K562 (cell line): ENCODE results near the gene PLAAT5. TPM values are rescaled to one million over a fixed set of nuclear protein-coding genes. Genes with fewer than 3 reads are reported as not detected.

Experiments used
- ATAC-seq: fragments of 200-7000 bp; cut with Tn5 transposase; 3 replicates; pipeline ENCODE4 v1.9.1; 2020; ENCODE audit warnings: moderate library complexity
- BruUV-seq: library from RNA; stranded (reverse); fragments of 400-500 nt; replicated peaks from 2 replicates; lab custom pipeline; 2021; lab: Mats Ljungman, UMichigan
- CTCF ChIA-PET: fragments of 300-600 bp; formaldehyde crosslinking; extraction: SDS; loops from one replicate; lab custom pipeline; 2021; ENCODE audit warnings: low intra/inter-chr PET ratio; lab: Yijun Ruan, JAX
- POLR2A ChIA-PET: fragments of 300-600, 350-650 bp; sonication (Branson Sonifier 250); formaldehyde crosslinking; extraction: SDS; loops from one replicate; lab custom pipeline; 2021; ENCODE audit warnings: antibody characterized with exemption, inconsistent platforms; lab: Yijun Ruan, JAX
- DNase-seq, 4 experiments: peaks; one replicate each; pipeline versions ENCODE4 v3.0.0 to v3.0.0-alpha.2; 2011 to 2018; ENCODE audit warnings: low spot score in 3 of 4, mixed read lengths in 3 of 4; ENCODE audit errors: extremely low read depth in 1 of 4
- FAIRE-seq: peaks from 2 replicates; lab custom pipeline; 2011; peaks lifted over from hg19 to GRCh38; lab: Jason Lieb, UNC
- H2AFZ ChIP-seq: 2 replicates; pipeline ENCODE4 v1.6.0; 2011; ENCODE audit warnings: low read depth, low read length, control low read depth, inconsistent platforms
- H3K27ac ChIP-seq: fragments of 200-600 bp; 3 replicates; pipeline ENCODE4 v1.8.0; 2011; ENCODE audit warnings: low read depth, mild to moderate bottlenecking, control low read depth, inconsistent platforms, low read length, moderate library complexity, mixed read lengths; ENCODE audit errors: extremely low read depth
- H3K27me3 ChIP-seq, 2 experiments: fragments of 300-600 bp in 1 of 2; 2 replicates in 1 of 2; 3 replicates in 1 of 2; pipeline versions ENCODE4 v1.6.0 to v1.8.0; 2011; ENCODE audit warnings: inconsistent platforms in 2 of 2, low read length in 2 of 2, mild to moderate bottlenecking in 1 of 2, mixed read lengths in 1 of 2, moderate library complexity in 1 of 2; ENCODE audit not compliant: control insufficient read depth in 2 of 2, insufficient read depth in 2 of 2
- H3K36me3 ChIP-seq: fragments of 300-600 bp; 3 replicates; pipeline ENCODE4 v1.8.0; 2011; ENCODE audit warnings: mild to moderate bottlenecking, low read length, inconsistent platforms; ENCODE audit not compliant: control insufficient read depth, insufficient read depth
- H3K4me1 ChIP-seq, 2 experiments: fragments of 200-600 bp in 1 of 2; replicated peaks in 1 of 2; 2 replicates in 1 of 2; 3 replicates in 1 of 2; pipeline versions ENCODE4 v1.5.1 to v1.8.0; 2011; ENCODE audit warnings: inconsistent platforms in 2 of 2, low read length in 2 of 2, mild to moderate bottlenecking in 1 of 2, mixed read lengths in 1 of 2, moderate library complexity in 1 of 2; ENCODE audit not compliant: control insufficient read depth in 2 of 2, insufficient read depth in 2 of 2
- H3K4me2 ChIP-seq: 2 replicates; pipeline ENCODE4 v1.6.1; 2011; ENCODE audit warnings: low read length, control low read depth, inconsistent platforms, mixed read lengths; ENCODE audit not compliant: insufficient read depth
- H3K4me3 ChIP-seq: fragments of 200-600 bp; sonication (generic), shearing (Covaris generic); 2 replicates; pipeline ENCODE4 v1.5.1; 2016; ENCODE audit warnings: control low read depth, inconsistent platforms
- H3K79me2 ChIP-seq: fragments of 200-600 bp; 3 replicates; pipeline ENCODE4 v1.8.0; 2011; ENCODE audit warnings: low read length, inconsistent platforms; ENCODE audit not compliant: control insufficient read depth, insufficient read depth
- H3K9ac ChIP-seq, 2 experiments: 2 replicates each; pipeline versions ENCODE4 v1.6.0 to v1.6.1; 2011; ENCODE audit warnings: low read depth in 2 of 2, low read length in 2 of 2, control low read depth in 1 of 2, inconsistent platforms in 1 of 2, mild to moderate bottlenecking in 1 of 2, mixed read lengths in 1 of 2; ENCODE audit not compliant: insufficient read depth in 1 of 2
- H3K9me1 ChIP-seq: one replicate; pipeline ENCODE4 v1.6.0; 2011; ENCODE audit warnings: inconsistent platforms, mild to moderate bottlenecking, low read length, moderate library complexity; ENCODE audit not compliant: control insufficient read depth, insufficient read depth
- H3K9me3 ChIP-seq: replicated peaks from 2 replicates; pipeline ENCODE4 v1.5.1; 2011; ENCODE audit warnings: low read depth, low read length, inconsistent platforms; ENCODE audit not compliant: control insufficient read depth, insufficient read depth
- H4K20me1 ChIP-seq: replicated peaks from 2 replicates; pipeline ENCODE4 v1.6.1; 2011; ENCODE audit warnings: low read length, inconsistent platforms, mixed read lengths; ENCODE audit not compliant: control insufficient read depth, insufficient read depth
- CREM ChIP-seq: IDR thresholded peaks from 2 replicates; pipeline ENCODE4 v1.6.1; 2014; ENCODE audit warnings: antibody characterized with exemption, low read depth
- EWSR1 ChIP-seq: fragments of 450-650 bp; IDR thresholded peaks from 2 replicates; pipeline ENCODE4 v1.6.1; 2018; ENCODE audit warnings: borderline replicate concordance, mild to moderate bottlenecking, low read depth, moderate library complexity; ENCODE audit not compliant: partially characterized antibody
- HNRNPUL1 ChIP-seq: fragments of 200-400 bp; formaldehyde crosslinking; IDR thresholded peaks from 2 replicates; pipeline ENCODE4 v1.6.1; 2017; ENCODE audit warnings: low read length
- RB1 ChIP-seq: fragments of 450-650 bp; IDR thresholded peaks from 2 replicates; pipeline ENCODE4 v1.6.1; 2017; ENCODE audit warnings: low read depth, mild to moderate bottlenecking
- ZBTB33 ChIP-seq: sonication (generic); formaldehyde crosslinking; IDR thresholded peaks from 2 replicates; pipeline ENCODE4 v1.8.1; 2023; ENCODE audit warnings: mild to moderate bottlenecking, missing genetic modification reagents
- ZC3H8 ChIP-seq: fragments of 450-650 bp; IDR thresholded peaks from 2 replicates; pipeline ENCODE4 v1.6.1; 2017
- ZNF232 ChIP-seq: sonication (generic); formaldehyde crosslinking; IDR thresholded peaks from 2 replicates; pipeline ENCODE4 v1.8.0; 2022; ENCODE audit warnings: mild to moderate bottlenecking, missing genetic modification reagents
- WGBS: fragments of 100-300 bp; shearing (Covaris generic); methylation state at CpG from one replicate; pipeline ENCODE4 v1.1.6; 2016; ENCODE audit warnings: low coverage, mixed read lengths; ENCODE audit not compliant: insufficient coverage; ENCODE audit errors: missing lambda C conversion rate; 5-methylcytosine and 5-hydroxymethylcytosine counted together
- in situ Hi-C: fragments of 300-500 bp; cut with MboI; formaldehyde crosslinking; loops from 4 replicates; pipeline ENCODE4 v1.15.0; 2018; ENCODE audit warnings: inconsistent platforms, mixed read lengths
- intact Hi-C: fragments of 100-400 bp; cut with micrococcal nuclease; formaldehyde crosslinking; loops from 2 replicates; pipeline ENCODE4 v1.14.2; 2022
- polyA plus RNA-seq, 8 experiments: library from polyadenylated mRNA; depleted of rRNA in 4 of 8; stranded (reverse) in 5 of 8; unstranded in 3 of 8; fragments of >200 nt; fragmentation: Nextera tagmentation in 2 of 8; fragmentation: Illumina TruSeq in 1 of 8; extraction: Ambion mirVana in 2 of 8; extraction: Trizol in 1 of 8; gene quantifications; 2 replicates each; pipeline versions ENCODE4 v1.2.1 to v1.2.3, GENCODE V29; 2011 to 2014; ENCODE audit warnings: inconsistent platforms in 1 of 8, missing spikeins in 1 of 8
- total RNA-seq, 7 experiments: library from RNA; depleted of rRNA in 6 of 7; stranded (reverse); fragments of >200 nt in 6 of 7; fragmentation: Illumina TruSeq in 2 of 7; extraction: Trizol in 2 of 7; gene quantifications; 2 replicates each; pipeline versions ENCODE4 v1.2.1 to v1.2.3, GENCODE V29; 2011 to 2021; ENCODE audit warnings: low replicate concordance in 1 of 7

The PLAAT5 gene
- total and polyA plus RNA-seq, 9 of the 15 experiments (the other 6 are each of a cell fraction or from before 2014, with no cell fraction given): not detected

- Histone ChIP-seq H3K4me2 (no peak overlapping the region), H3K9me1 (no peaks in the 10 kb centered on the region), H3K27ac (no peak overlapping the region), H3K9ac (peak overlapping the region in 1 of 2 experiments; percentile 57; a peak in 2 of 4 replicates), H3K27me3 (no peaks in the 10 kb centered on the region), H3K4me1 (peaks cover 16 to 29% of the 10 kb centered on the region in 2 experiments), H3K36me3 (no peaks in the 10 kb centered on the region), H4K20me1 (no peaks in the 10 kb centered on the region), H3K79me2 (no peaks in the 10 kb centered on the region), H2AFZ (no peak overlapping the region), H3K9me3 (no peaks in the 10 kb centered on the region; the same call in 1 of the 2 replicates), H3K4me3 (no peak overlapping the region)
- TF ChIP-seq ZBTB33 (CRISPR knock-in tag) (peak; percentile 34; the same call in 1 of the 2 replicates), HNRNPUL1 (no peak), ZC3H8 (no peak), CREM (no peak), RB1 (no peak), EWSR1 (no peak), ZNF232 (CRISPR knock-in tag) (no peak)
- ChIA-PET POLR2A (interaction anchor here (0.8 to 1.4 kb wide), 3 partner anchors 9 to 40 kb away, joined by 3 to 4 read pairs (median 3); no protein-coding TSS in a partner anchor), CTCF (no interaction called here)
- FAIRE-seq (no peak), ATAC-seq (no peak), DNase-seq (peak in 1 of 4 experiments; percentile 7)
- no TSS peak for BruUV-seq
- intact Hi-C loops (loop anchor here (2.0 kb wide), 1 partner anchor 67 kb away; no protein-coding TSS in a partner anchor), in situ Hi-C loops (no loop called here)
- 91% methylated on average over 6 of the region's 6 CpGs for WGBS
Measured at GRCh38 chr11:63516109-63516508, 25.1 kb upstream of the PLAAT5 start.
